ENCODE data around the gene GAPDH. TPM values are rescaled to one million over a fixed set of nuclear protein-coding genes. Genes with fewer than 3 reads are reported as not detected.
A peak's percentile ranks its signal among the peaks of the same experiment; 100 is the strongest.

Gene GAPDH
- total RNA-seq, 4 donors from 2014 or later, result 1,806 to 2,946 (median 2,333) TPM

DNA sequence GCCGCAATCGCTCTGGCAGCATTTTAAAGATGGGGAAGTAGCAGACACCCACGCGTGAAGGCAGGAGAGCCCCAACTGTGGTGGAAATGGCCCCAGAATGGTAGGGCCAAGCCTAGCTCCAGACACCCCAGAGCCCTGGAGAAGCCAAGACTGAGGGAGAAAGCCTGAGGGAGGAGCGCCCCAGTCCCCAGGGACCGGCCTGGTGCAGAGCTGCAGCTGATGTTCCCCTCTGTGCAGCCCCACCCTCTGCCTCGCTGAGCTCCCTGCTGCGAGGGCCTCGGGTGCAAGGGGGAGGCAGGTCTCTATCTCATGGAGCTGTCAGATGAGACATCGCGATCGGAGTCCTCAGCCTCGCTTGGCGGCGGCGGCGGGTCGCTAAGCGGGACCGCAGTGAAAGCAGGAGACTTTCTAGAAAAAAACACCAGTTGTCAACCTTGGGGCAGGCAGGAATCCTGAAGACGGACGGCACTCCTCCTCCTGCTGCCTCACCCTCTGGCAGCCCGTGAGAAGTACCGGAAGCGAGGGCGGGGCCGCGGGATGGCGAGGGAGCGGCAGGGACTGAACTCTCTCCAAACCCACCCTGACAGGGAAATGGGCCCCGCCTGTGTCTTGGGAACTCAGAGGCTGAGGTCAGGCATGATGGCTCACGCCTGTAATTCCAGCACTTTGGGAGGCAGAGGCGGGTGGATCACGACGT, 6.0 kb downstream of the GAPDH start:
- peaks cover 28 to 77% (median 59%) of the 10 kb centered on the region in 4 donors for H3K4me1 ChIP-seq
- H3K4me3 ChIP-seq, result peak overlapping the region in 2 of 4 donors; percentile 28 to 29
- intact Hi-C loops (cut with DNase I; ENCODE audit: low total_unique reads) (no loop called here), in situ Hi-C loops (cut with MboI; ENCODE audit: low pct_ligation_motif_present in 1 of 4, low pct_unique_long_range_greater_than_20kb in 1 of 4, low sequenced_read_pairs in 3 of 4) (loop anchor here in 3 of 4 donors (5.0 to 25.0 kb wide), 4 partner anchors 103 to 203 kb away; partner anchors contain the start of genes CD27 (in 1 of the 3) and TNFRSF1A (in 1 of the 3))
- no peaks in the 10 kb centered on the region for H3K27me3 ChIP-seq
- H3K27ac ChIP-seq, result peak overlapping the region; percentile 89 to 98 (median 96)
- DNase-seq, result peak; percentile 96
- no peaks in the 10 kb centered on the region for H3K9me3 ChIP-seq
- TF ChIP-seq POLR2AphosphoS5 (IDR thresholded peaks at IDR 0.05) (peak; percentile 83 to 91 (median 85)), POLR2A (IDR thresholded peaks at IDR 0.05) (peak; percentile 77), EP300 (IDR thresholded peaks at IDR 0.05; ENCODE audit: low read depth) (no peak)
- WGBS, 2 donors (ENCODE audit: low coverage in 1 of 2), result 0 to 28% methylated on average over 3 to 35 of the region's 35 CpGs
- peaks cover 0 to 16% (median 10%) of the 10 kb centered on the region in 4 donors for H3K36me3 ChIP-seq

DNA sequence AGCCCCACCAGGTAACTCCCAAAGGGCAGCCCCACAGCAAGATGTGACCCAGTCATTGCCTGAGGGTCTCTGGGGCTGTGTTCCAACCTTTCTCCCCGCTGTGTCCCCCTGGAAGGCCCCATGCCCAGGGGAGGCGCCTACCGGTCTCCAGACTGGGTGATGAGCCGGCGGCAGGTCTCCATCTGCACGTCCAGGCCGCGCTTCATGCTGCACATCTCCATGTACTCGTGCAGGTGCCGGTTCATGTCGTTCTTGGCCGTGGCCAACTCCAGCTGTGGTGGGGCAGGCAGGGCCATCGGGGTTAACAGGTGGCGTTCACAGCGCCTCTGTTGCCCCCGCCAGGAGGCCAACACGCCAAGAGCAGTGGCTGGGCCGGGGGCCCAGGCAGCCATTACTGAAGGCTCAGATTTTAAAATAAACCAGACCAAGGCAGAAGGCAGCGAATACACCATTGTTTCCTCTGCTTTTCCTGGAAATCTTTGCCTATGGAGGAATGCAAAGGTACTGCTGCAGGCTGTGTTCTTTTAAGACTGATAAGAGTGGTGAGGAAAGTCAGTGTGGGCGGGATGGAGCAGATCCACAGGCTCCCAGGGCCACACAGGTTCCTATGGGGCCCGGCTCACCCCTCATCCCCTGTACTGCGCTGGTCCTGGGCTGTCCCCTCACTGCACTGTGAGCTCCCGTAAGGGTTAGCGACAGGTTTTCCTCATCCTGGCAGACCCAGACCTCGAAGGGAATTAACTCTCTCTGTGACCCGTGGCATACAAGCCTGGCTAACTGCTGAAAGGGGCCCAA, 7.3 kb downstream of the GAPDH start:
- TF ChIP-seq POLR2A (IDR thresholded peaks at IDR 0.05), result no peak
- in situ Hi-C loops (cut with MboI; ENCODE audit: low pct_ligation_motif_present in 1 of 4, low pct_unique_long_range_greater_than_20kb in 1 of 4, low sequenced_read_pairs in 3 of 4), result loop anchor here in 3 of 4 donors (5.0 to 25.0 kb wide), 4 partner anchors 104 to 204 kb away; partner anchors contain the start of genes CD27 (in 1 of the 3) and TNFRSF1A (in 1 of the 3)
- WGBS, 2 donors (ENCODE audit: low coverage in 1 of 2), result 83% methylated on average over 25 of the region's 26 CpGs; no CpG with 5 or more reads in 1 of the 2 donors
- Histone ChIP-seq H3K9me3 (no peaks in the 10 kb centered on the region), H3K36me3 (peaks cover 0 to 13% (median 8%) of the 10 kb centered on the region in 4 donors), H3K4me3 (no peak overlapping the region), H3K27me3 (no peaks in the 10 kb centered on the region), H3K27ac (peak overlapping the region; percentile 89 to 98 (median 96)), H3K4me1 (peaks cover 16 to 64% (median 48%) of the 10 kb centered on the region in 4 donors)
- DNase-seq, result no peak
- intact Hi-C loops (cut with DNase I; ENCODE audit: low total_unique reads), result no loop called here

- H3K36me3 ChIP-seq, result peaks cover 0 to 13% (median under 1%) of the 10 kb centered on the region in 4 donors
- no peak overlapping the region for H3K4me3 ChIP-seq
- no peaks in the 10 kb centered on the region for H3K27me3 ChIP-seq
- TF ChIP-seq, protein P1, sequence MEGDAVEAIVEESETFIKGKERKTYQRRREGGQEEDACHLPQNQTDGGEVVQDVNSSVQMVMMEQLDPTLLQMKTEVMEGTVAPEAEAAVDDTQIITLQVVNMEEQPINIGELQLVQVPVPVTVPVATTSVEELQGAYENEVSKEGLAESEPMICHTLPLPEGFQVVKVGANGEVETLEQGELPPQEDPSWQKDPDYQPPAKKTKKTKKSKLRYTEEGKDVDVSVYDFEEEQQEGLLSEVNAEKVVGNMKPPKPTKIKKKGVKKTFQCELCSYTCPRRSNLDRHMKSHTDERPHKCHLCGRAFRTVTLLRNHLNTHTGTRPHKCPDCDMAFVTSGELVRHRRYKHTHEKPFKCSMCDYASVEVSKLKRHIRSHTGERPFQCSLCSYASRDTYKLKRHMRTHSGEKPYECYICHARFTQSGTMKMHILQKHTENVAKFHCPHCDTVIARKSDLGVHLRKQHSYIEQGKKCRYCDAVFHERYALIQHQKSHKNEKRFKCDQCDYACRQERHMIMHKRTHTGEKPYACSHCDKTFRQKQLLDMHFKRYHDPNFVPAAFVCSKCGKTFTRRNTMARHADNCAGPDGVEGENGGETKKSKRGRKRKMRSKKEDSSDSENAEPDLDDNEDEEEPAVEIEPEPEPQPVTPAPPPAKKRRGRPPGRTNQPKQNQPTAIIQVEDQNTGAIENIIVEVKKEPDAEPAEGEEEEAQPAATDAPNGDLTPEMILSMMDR (IDR thresholded peaks at IDR 0.05), result no peak
- TF ChIP-seq POLR2A (IDR thresholded peaks at IDR 0.05) (peak; percentile 57), EP300 (IDR thresholded peaks at IDR 0.05; ENCODE audit: low read depth) (no peak), POLR2AphosphoS5 (IDR thresholded peaks at IDR 0.05) (peak; percentile 63 to 79 (median 67))
- 37 to 52% methylated on average over 2 to 13 of the region's 13 CpGs for WGBS, 2 donors (ENCODE audit: low coverage in 1 of 2)
- peaks cover 14 to 56% (median 42%) of the 10 kb centered on the region in 4 donors for H3K4me1 ChIP-seq
- peak overlapping the region; percentile 89 to 98 (median 96) for H3K27ac ChIP-seq
- DNase-seq, result peak; percentile 85
- intact Hi-C loops (cut with DNase I; ENCODE audit: low total_unique reads) (no loop called here), in situ Hi-C loops (cut with MboI; ENCODE audit: low pct_ligation_motif_present in 1 of 4, low pct_unique_long_range_greater_than_20kb in 1 of 4, low sequenced_read_pairs in 3 of 4) (loop anchor here in 3 of 4 donors (5.0 to 25.0 kb wide), 4 partner anchors 105 to 205 kb away; partner anchors contain the start of genes CD27 (in 1 of the 3) and TNFRSF1A (in 1 of the 3))
- H3K9me3 ChIP-seq, result no peaks in the 10 kb centered on the region
These were observed 8.1 kb downstream of the GAPDH start for GRCh38 chr12:6542209-6543009.

DNA sequence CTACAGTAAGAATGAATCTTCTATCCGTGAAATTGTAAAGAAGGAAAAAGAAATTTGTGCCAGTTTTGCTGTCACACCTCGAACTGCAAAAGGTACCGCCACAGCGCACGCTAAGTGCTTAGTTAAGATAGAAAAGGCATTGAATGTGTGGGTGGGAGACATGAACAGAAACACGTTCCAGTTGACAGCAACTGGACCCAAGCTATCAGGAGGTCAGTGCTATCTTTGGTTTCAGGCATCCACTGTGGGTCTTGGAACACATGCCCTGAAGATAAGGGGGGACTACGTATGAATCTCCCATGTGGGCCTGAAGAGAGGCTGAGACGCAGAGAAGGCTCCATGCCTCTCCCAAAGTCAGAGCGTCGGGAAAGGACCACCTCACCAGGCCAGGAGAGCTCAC, 11.7 kb downstream of the GAPDH start:
- H3K27me3 ChIP-seq, result no peaks in the 10 kb centered on the region
- no peak overlapping the region for H3K4me3 ChIP-seq
- in situ Hi-C loops (cut with MboI; ENCODE audit: low pct_ligation_motif_present in 1 of 4, low pct_unique_long_range_greater_than_20kb in 1 of 4, low sequenced_read_pairs in 3 of 4), result loop anchor here in 2 of 4 donors (10.0 to 25.0 kb wide), 3 partner anchors 109 to 209 kb away; partner anchors contain the start of genes CD27 (in 1 of the 2) and TNFRSF1A (in 1 of the 2)
- TF ChIP-seq EP300 (IDR thresholded peaks at IDR 0.05; ENCODE audit: low read depth) (no peak), POLR2AphosphoS5 (IDR thresholded peaks at IDR 0.05) (no peak), POLR2A (IDR thresholded peaks at IDR 0.05) (no peak)
- TF ChIP-seq, protein P1 (IDR thresholded peaks at IDR 0.05), result no peak
- peaks cover 7 to 47% (median 25%) of the 10 kb centered on the region in 4 donors for H3K4me1 ChIP-seq
- no peaks in the 10 kb centered on the region for H3K9me3 ChIP-seq
- DNase-seq, result no peak
- 89 to 92% methylated on average over 6 to 10 of the region's 10 CpGs for WGBS, 2 donors (ENCODE audit: low coverage in 1 of 2)
- intact Hi-C loops (cut with DNase I; ENCODE audit: low total_unique reads), result no loop called here
- H3K27ac ChIP-seq, result no peak overlapping the region
- H3K36me3 ChIP-seq, result peaks cover 0 to 11% (median 4%) of the 10 kb centered on the region in 4 donors

Data from transverse colon (tissue), 4 donors.